ENCODE measurements around the gene GLTPD2.

- TF ChIP-seq CTCF (IDR thresholded peaks at IDR 0.05) (no peak), POLR2AphosphoS5 (IDR thresholded peaks at IDR 0.05) (no peak), POLR2A (IDR thresholded peaks at IDR 0.05) (no peak)
Observed at GRCh38 chr17:4786106-4786511, 2.7 kb upstream of the GLTPD2 start, which contains the start of gene VMO1.
